Activated naive CD8-positive, alpha-beta T cell treated with anti-CD3 and anti-CD28 coated beads for 36 hours (primary cell): ENCODE results near the gene CSF1. TPM values are rescaled to one million over a fixed set of nuclear protein-coding genes. Genes with fewer than 3 reads are reported as not detected.
"Not testable (repeated sequence)": the region's sequence is repeated elsewhere in the genome, so short reads cannot be mapped to it uniquely, and the experiment has no call there.

ENCODE experiments used
- DNase-seq: peaks from one replicate; pipeline ENCODE4 v3.0.0; 2021
- H3K27ac Mint-ChIP-seq: one replicate; pipeline ENCODE4 v1.8.0; 2022; ENCODE audit warnings: mild to moderate bottlenecking, moderate library complexity, mixed read lengths
- H3K27me3 Mint-ChIP-seq: one replicate; pipeline ENCODE4 v1.8.0; 2022; ENCODE audit warnings: mild to moderate bottlenecking, mixed read lengths
- H3K36me3 Mint-ChIP-seq: one replicate; pipeline ENCODE4 v1.8.0; 2021; ENCODE audit warnings: mild to moderate bottlenecking, mixed read lengths
- H3K4me1 Mint-ChIP-seq: one replicate; pipeline ENCODE4 v1.8.0; 2021; ENCODE audit warnings: mixed read lengths
- H3K4me3 Mint-ChIP-seq: one replicate; pipeline ENCODE4 v1.8.0; 2022; ENCODE audit warnings: mild to moderate bottlenecking, moderate library complexity, mixed read lengths
- H3K9me3 Mint-ChIP-seq: one replicate; pipeline ENCODE4 v1.8.0; 2022; ENCODE audit warnings: mixed read lengths
- total RNA-seq, 2 experiments: library from RNA; stranded (reverse); gene quantifications; one replicate each; pipeline ENCODE4 v1.2.3, GENCODE V29; 2021

The CSF1 gene
- total RNA-seq, 2 experiments from 2014 or later = 21.2 to 24.9 TPM

DNA sequence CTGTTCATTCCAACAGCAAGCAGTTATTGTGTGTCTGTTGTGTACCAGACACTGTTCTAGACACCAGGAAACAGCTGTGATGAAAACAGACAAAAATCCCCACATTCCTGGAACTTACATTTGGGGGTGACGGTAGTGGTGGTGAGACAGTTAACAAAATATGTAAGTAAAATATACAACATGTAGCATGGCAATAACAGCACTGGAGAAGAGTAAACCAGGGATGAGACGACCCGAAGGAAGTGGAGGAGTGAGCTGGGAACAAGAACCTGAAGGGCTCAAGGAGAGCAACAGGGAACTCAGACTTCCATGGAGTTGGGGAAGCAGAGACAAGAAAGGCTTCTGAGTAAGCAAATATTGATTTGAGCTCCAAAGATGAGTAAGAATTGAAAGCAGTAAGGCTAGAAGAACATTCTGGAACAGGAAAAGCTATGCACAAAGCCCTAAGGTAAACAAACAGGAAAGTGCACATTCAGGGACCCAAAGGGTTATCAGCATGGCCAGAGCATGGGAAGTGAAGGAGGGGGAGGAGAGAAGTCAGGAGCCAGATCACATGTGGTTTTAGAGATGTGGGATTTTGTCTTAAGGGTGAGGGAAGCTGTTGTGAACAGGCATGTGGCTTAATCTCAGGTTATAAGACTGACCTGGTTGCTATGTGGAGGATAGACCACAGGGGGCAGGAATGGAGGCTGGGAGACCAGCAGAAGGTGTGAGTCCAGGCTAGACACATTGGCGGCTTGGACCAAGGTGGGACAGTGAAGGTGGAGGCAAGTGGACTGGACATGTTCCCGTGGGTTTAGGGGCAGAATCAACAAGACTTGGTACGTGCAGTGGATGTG, 7.3 kb downstream of the CSF1 start:
- DNase-seq = no peak
- Mint-ChIP-seq H3K27ac (peak overlapping the region; percentile 12), H3K9me3 (no peaks in the 10 kb centered on the region), H3K27me3 (no peaks in the 10 kb centered on the region), H3K36me3 (peaks cover 67% of the 10 kb centered on the region), H3K4me3 (no peak overlapping the region), H3K4me1 (peaks cover 6% of the 10 kb centered on the region)

DNA sequence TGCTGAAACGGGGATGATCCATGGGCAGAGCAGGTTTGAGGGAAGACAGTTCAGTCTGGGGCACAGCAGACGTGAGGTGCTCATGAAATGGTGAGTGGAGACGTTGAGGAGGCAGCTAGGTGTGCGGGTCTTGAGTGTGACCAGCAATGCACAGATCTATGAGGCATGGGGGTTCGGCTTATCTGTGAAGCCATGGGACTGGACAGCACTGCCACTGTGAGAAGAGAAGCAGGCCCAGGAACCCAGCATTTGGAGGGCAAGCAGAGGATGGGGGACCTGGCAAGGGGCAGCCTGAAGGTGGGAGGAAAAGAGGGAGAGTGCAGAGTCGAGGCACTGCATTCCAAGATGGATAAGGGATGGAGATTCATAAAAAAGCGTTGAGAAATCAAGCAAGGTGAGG, 8.0 kb downstream of the CSF1 start:
- H3K4me1 Mint-ChIP-seq = peaks cover 3% of the 10 kb centered on the region
- H3K4me3 Mint-ChIP-seq = no peak overlapping the region
- H3K36me3 Mint-ChIP-seq = peaks cover 71% of the 10 kb centered on the region
- H3K27ac Mint-ChIP-seq = no peak overlapping the region
- no peaks in the 10 kb centered on the region for H3K9me3 Mint-ChIP-seq
- no peak for DNase-seq
- H3K27me3 Mint-ChIP-seq = no peaks in the 10 kb centered on the region

DNA sequence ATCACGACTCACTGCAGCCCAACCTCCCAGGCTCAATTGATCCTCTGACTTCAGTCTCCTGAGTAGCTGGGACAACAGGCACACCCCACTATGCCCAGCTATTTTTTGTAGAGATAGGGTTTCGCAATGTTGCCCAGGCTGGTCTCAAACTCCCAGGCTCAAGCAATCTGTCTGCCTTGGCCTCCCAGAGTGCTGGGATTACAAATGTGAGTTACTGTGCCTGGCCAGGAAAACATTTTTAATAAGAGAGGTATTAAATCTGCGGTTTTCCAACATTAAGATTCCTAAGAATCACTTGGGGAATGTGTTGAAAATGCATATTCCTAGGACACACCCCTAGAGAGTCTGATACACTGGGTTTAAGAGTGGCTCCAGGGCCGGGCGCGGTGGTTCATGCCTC, 8.7 kb downstream of the CSF1 start:
- Mint-ChIP-seq H3K27me3 (no peaks in the 10 kb centered on the region), H3K4me1 (no peaks in the 10 kb centered on the region), H3K4me3 (no peak overlapping the region), H3K27ac (no peak overlapping the region), H3K36me3 (peaks cover 70% of the 10 kb centered on the region), H3K9me3 (no peaks in the 10 kb centered on the region)
- DNase-seq = no peak

DNA sequence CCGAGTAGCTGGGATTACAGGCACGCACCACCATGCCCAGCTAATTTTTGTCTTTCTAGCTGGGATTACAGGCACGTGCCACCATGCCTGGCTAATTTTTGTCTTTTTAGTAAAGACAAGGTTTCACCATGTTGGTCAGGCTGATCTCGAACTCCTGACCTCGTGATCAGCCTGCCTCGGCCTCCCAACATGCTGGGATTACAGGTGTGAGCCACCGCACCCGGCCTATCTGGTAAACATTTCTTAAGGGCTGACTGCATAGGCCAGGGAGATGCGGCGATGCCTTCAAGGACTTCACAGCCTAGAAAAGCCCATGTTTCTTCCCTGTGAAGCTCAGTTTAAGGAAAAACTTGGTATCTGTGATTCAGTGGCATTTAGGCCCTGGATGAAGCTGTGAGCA, 9.7 kb downstream of the CSF1 start:
- not testable (repeated sequence) for H3K4me3 Mint-ChIP-seq, H3K27ac Mint-ChIP-seq, DNase-seq, H3K27me3 Mint-ChIP-seq, H3K4me1 Mint-ChIP-seq, H3K9me3 Mint-ChIP-seq
- H3K36me3 Mint-ChIP-seq = peaks cover 72% of the 10 kb centered on the region

DNA sequence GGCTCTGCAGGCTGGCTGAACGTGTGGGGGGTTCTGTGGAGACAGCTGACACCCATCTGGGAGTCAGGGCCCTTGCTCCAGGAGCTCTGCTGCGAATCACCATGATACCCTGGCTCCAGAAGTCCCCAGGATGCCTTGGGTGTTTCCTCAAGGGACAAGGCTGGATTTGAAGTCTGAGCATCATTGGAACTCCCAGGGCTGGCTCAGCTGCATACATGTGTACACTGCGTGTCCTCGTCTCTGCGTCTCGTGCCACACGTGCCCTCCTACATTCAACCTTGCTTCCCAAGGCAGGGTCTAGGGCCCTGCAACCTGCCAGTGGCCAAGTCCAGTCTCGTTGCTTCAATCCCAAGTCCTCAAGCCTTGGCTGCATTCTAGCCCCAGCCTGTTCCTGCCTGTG, 11.7 kb downstream of the CSF1 start:
- Mint-ChIP-seq H3K9me3 (no peaks in the 10 kb centered on the region), H3K4me3 (no peak overlapping the region), H3K36me3 (peaks cover 73% of the 10 kb centered on the region), H3K27ac (no peak overlapping the region), H3K27me3 (no peaks in the 10 kb centered on the region), H3K4me1 (no peaks in the 10 kb centered on the region)
- DNase-seq = no peak

DNA sequence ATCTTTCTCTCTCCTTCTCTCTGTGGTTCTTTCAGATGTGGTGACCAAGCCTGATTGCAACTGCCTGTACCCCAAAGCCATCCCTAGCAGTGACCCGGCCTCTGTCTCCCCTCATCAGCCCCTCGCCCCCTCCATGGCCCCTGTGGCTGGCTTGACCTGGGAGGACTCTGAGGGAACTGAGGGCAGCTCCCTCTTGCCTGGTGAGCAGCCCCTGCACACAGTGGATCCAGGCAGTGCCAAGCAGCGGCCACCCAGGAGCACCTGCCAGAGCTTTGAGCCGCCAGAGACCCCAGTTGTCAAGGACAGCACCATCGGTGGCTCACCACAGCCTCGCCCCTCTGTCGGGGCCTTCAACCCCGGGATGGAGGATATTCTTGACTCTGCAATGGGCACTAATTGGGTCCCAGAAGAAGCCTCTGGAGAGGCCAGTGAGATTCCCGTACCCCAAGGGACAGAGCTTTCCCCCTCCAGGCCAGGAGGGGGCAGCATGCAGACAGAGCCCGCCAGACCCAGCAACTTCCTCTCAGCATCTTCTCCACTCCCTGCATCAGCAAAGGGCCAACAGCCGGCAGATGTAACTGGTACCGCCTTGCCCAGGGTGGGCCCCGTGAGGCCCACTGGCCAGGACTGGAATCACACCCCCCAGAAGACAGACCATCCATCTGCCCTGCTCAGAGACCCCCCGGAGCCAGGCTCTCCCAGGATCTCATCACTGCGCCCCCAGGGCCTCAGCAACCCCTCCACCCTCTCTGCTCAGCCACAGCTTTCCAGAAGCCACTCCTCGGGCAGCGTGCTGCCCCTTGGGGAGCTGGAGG, 12.7 kb downstream of the CSF1 start:
- Mint-ChIP-seq H3K4me1 (no peaks in the 10 kb centered on the region), H3K27me3 (no peaks in the 10 kb centered on the region), H3K9me3 (no peaks in the 10 kb centered on the region), H3K27ac (no peak overlapping the region), H3K4me3 (no peak overlapping the region), H3K36me3 (peaks cover 66% of the 10 kb centered on the region)
- no peak for DNase-seq

DNA sequence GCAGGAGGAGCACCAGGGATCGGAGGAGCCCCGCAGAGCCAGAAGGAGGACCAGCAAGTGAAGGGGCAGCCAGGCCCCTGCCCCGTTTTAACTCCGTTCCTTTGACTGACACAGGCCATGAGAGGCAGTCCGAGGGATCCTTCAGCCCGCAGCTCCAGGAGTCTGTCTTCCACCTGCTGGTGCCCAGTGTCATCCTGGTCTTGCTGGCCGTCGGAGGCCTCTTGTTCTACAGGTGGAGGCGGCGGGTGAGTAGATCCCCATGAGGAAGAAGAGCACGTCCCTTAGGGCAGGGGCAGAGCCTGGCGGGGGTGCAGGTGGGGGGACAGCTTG, 13.3 kb downstream of the CSF1 start:
- no peak for DNase-seq
- H3K4me3 Mint-ChIP-seq = no peak overlapping the region
- H3K36me3 Mint-ChIP-seq = peaks cover 63% of the 10 kb centered on the region
- no peaks in the 10 kb centered on the region for H3K4me1 Mint-ChIP-seq
- no peak overlapping the region for H3K27ac Mint-ChIP-seq
- H3K27me3 Mint-ChIP-seq = no peaks in the 10 kb centered on the region
- no peaks in the 10 kb centered on the region for H3K9me3 Mint-ChIP-seq

DNA sequence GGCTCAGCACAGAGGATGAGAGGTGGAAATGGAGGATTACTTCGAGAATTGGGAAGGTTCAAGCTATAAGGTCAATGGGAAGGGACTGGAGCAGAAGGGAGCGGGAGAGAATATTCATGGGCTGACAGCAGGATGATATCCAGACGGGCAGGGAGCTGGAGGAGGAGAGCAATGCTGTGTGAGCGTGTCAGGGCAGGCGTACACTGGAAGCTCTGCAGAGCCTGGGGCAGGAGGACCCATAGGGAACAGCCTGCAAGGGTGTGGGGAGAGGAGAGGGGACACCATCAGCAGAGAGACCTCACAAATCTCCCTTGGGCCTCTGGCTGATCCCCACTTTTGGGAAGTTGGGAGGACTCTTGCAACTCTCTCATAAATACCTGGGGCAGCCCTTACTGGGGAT, 13.7 kb downstream of the CSF1 start:
- Mint-ChIP-seq H3K4me1 (no peaks in the 10 kb centered on the region), H3K27ac (no peak overlapping the region), H3K4me3 (no peak overlapping the region), H3K27me3 (no peaks in the 10 kb centered on the region), H3K36me3 (peaks cover 63% of the 10 kb centered on the region), H3K9me3 (no peaks in the 10 kb centered on the region)
- DNase-seq = no peak

DNA sequence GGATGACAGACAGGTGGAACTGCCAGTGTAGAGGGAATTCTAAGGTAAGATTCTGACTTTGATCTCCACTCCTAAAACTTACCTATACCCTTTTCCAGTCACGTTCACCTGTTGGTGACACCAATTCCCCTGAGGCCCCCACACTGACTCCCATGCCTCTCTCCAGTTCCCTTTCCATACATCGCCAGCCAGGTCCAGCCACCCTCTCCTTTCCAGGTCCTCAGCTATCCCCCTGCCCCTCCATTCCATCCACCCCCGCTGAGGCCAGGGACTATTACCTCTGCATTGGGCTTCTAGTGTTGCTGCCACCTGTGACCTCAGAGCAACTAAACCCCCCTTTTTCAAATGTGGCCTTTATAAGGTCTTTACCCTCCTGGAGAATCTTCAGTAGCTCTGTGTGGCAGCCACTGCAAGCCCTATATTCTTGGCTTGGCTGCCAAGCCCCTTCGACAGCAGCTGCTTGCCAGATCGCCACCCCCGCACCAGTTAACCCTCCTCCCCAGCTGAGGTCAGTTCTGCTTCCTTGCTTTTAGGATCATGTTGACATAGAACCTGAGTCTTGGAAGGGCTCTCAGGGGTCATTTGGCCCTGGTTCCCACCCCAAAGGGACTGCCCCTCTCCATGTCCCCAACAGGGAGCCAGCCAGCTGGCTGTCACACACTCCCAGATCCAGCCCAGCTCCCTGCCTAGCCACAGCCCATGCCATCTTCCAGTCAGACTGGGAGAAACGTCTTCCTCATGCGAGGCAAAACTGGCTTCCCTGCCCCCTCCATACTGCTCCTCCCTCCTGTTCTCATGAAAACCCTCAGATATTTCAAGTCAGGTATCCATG, 14.7 kb downstream of the CSF1 start:
- Mint-ChIP-seq H3K4me3 (no peak overlapping the region), H3K4me1 (no peaks in the 10 kb centered on the region)

DNA sequence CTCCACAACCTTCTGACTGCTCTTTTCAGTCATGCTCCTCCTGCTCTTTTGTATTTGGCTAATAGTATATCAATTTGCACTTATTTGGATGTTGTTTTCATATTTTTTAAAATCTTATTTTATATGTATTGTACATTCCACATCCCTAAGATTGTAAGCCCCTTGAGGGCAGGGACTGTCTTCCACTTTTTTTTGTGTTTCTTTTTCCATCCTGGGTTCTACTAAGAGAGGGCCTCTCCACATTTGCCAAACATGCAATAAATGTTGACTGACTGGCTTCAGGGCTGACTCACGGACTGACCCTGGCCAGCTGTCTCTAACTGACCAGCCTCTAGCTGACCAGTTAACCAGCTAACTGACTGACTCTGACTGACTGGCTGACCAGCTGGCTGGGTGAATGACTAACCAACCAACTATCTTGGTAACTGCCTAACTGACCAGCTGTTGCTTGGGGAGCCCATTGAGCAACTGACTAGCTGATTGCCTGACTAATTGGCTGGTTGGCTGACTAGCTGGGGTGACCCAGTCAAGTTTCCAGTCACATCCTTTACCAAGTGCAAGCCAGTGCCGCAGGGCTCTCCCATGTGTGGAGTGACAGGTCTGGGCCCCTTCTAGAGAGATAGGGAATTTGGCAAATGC, 16.1 kb downstream of the CSF1 start:
- Mint-ChIP-seq H3K4me1 (no peaks in the 10 kb centered on the region), H3K4me3 (no peak overlapping the region), H3K27me3 (no peaks in the 10 kb centered on the region), H3K36me3 (peaks cover 54% of the 10 kb centered on the region), H3K27ac (no peak overlapping the region), H3K9me3 (no peaks in the 10 kb centered on the region)
- DNase-seq = no peak

More for the DNA sequence above, 14.7 kb downstream of the CSF1 start:
- Mint-ChIP-seq H3K9me3 (no peaks in the 10 kb centered on the region), H3K36me3 (peaks cover 66% of the 10 kb centered on the region), H3K27ac (no peak overlapping the region), H3K27me3 (no peaks in the 10 kb centered on the region)
- DNase-seq = no peak

DNA sequence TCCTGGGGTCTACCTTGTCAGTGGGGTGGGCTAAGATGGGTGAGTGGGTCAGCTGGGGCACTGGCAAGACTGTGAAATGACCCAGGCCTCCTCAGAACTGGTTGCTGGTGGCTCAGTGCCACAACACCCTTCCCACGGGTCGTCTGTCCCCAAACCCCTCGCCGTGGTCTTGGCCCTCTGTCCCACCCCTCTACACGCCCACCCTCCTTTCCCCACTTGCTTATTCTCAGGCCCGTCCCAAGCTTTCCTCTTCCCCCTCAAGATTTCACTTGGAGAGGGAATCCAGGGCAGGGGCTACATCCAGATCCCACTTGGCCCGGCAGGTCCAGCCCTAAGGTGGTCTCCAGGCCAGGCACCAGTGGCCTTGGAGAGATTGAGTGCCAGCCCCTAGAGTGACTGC, 16.7 kb downstream of the CSF1 start:
- no peak overlapping the region for H3K4me3 Mint-ChIP-seq
- no peaks in the 10 kb centered on the region for H3K4me1 Mint-ChIP-seq
- peaks cover 51% of the 10 kb centered on the region for H3K36me3 Mint-ChIP-seq
- DNase-seq = no peak
- H3K9me3 Mint-ChIP-seq = no peaks in the 10 kb centered on the region
- H3K27me3 Mint-ChIP-seq = no peaks in the 10 kb centered on the region
- no peak overlapping the region for H3K27ac Mint-ChIP-seq

DNA sequence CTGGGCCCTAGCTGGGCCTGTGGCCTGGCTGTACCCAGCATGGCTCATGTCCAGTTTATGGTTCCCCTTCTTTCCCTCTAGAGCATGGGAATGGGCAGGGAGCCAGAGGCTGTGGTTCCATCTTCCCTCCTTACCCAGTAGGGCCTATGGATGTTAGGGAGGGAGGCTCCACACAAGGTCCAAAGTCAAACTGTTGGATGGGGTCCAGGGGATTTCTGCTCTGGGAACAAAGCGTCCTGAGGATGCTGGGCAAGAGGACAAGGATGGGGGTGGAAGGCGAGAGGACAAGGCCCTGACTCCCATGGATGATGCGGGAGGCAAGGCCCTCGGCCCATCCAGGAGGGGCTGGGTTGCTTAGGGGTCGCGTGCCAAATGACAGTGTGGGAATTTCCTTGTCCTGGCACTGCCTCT, 17.3 kb downstream of the CSF1 start:
- Mint-ChIP-seq H3K27me3 (no peaks in the 10 kb centered on the region), H3K4me1 (no peaks in the 10 kb centered on the region), H3K4me3 (no peak overlapping the region), H3K27ac (no peak overlapping the region), H3K36me3 (peaks cover 47% of the 10 kb centered on the region), H3K9me3 (no peaks in the 10 kb centered on the region)
- no peak for DNase-seq

DNA sequence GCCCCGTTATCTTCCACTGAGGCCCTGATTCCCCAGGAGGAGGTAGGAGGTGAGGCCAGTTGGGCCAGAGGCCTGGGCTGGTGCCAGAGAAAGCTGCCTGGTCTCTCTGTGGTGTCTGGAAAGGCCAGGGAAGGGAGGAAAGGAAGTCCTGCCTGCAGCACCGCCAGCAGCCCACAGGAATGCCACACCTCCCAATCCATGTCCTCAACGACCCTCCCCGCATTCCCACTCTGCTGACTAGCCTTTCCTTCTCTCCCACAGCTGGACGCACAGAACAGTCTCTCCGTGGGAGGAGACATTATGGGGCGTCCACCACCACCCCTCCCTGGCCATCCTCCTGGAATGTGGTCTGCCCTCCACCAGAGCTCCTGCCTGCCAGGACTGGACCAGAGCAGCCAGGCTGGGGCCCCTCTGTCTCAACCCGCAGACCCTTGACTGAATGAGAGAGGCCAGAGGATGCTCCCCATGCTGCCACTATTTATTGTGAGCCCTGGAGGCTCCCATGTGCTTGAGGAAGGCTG, 18.0 kb downstream of the CSF1 start:
- Mint-ChIP-seq H3K4me3 (no peak overlapping the region), H3K9me3 (no peaks in the 10 kb centered on the region), H3K27ac (no peak overlapping the region)

DNA sequence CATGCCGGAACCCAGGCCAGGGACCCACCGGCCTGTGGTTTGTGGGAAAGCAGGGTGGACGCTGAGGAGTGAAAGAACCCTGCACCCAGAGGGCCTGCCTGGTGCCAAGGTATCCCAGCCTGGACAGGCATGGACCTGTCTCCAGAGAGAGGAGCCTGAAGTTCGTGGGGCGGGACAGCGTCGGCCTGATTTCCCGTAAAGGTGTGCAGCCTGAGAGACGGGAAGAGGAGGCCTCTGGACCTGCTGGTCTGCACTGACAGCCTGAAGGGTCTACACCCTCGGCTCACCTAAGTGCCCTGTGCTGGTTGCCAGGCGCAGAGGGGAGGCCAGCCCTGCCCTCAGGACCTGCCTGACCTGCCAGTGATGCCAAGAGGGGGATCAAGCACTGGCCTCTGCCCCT, 18.5 kb downstream of the CSF1 start:
- H3K9me3 Mint-ChIP-seq = no peaks in the 10 kb centered on the region
- H3K4me3 Mint-ChIP-seq = no peak overlapping the region
- DNase-seq = no peak
- no peaks in the 10 kb centered on the region for H3K27me3 Mint-ChIP-seq
- peaks cover 5% of the 10 kb centered on the region for H3K4me1 Mint-ChIP-seq
- no peak overlapping the region for H3K27ac Mint-ChIP-seq
- H3K36me3 Mint-ChIP-seq = peaks cover 36% of the 10 kb centered on the region

More for the DNA sequence above, 18.0 kb downstream of the CSF1 start:
- H3K4me1 Mint-ChIP-seq = peaks cover under 1% of the 10 kb centered on the region
- H3K27me3 Mint-ChIP-seq = no peaks in the 10 kb centered on the region
- DNase-seq = no peak
- peaks cover 40% of the 10 kb centered on the region for H3K36me3 Mint-ChIP-seq
